OCI-LY7 (cell line): ENCODE data around the gene CAPN13.

Experiments used
- CTCF ChIP-seq: fragments of 200-600 bp; sonication (generic); conservative IDR thresholded peaks from 2 replicates; pipeline ENCODE4 v1.5.1; 2014; ENCODE audit warnings: mild to moderate bottlenecking, antibody characterized with exemption, low read length, moderate library complexity, mixed read lengths
- EZH2phosphoT487 ChIP-seq: fragments of 200-600 bp; sonication (generic); IDR thresholded peaks from 2 replicates; pipeline ENCODE4 v1.6.1; 2018; ENCODE audit warnings: low read depth, borderline replicate concordance, mild to moderate bottlenecking, mixed run types, antibody characterized with exemption, low read length, moderate library complexity, mixed read lengths

GRCh38 chr2:30693821-30694281 lies 113.4 kb downstream of the CAPN13 start:
- no peak for TF ChIP-seq CTCF
- TF ChIP-seq EZH2phosphoT487: no peak
